HEK293 (cell line): ENCODE measurements around the gene MS4A5.

Experiments
- CTCF ChIA-PET: fragments of 350-600 bp; formaldehyde crosslinking; extraction: SDS; loops from one replicate; lab custom pipeline; 2021; ENCODE audit warnings: antibody characterized with exemption; lab: Yijun Ruan, JAX
- POLR2A ChIA-PET: fragments of 300-600 bp; formaldehyde crosslinking; extraction: SDS; loops from one replicate; lab custom pipeline; 2020; ENCODE audit warnings: antibody characterized with exemption, inconsistent platforms; lab: Yijun Ruan, JAX
- H3K27ac ChIP-seq: fragments of 200-500 bp; sonication (Bioruptor generic); 2 replicates; pipeline ENCODE4 v1.5.1; 2014; ENCODE audit warnings: low read depth, low read length, control low read depth, inconsistent platforms; ENCODE audit errors: extremely low read depth
- H3K36me3 ChIP-seq, 2 experiments: fragments of 200-500 bp in 1 of 2; sonication (Bioruptor generic) in 1 of 2; 1 replicate in 1 of 2; 2 replicates in 1 of 2; pipeline ENCODE4 v1.5.1; 2014 to 2017; ENCODE audit warnings: inconsistent platforms in 2 of 2, low read length in 2 of 2; ENCODE audit not compliant: control insufficient read depth in 2 of 2, insufficient read depth in 1 of 2
- H3K4me1 ChIP-seq: fragments of 200-500 bp; sonication (Bioruptor generic); 2 replicates; pipeline ENCODE4 v1.5.1; 2014; ENCODE audit warnings: mild to moderate bottlenecking, low read length, inconsistent platforms; ENCODE audit not compliant: control insufficient read depth, insufficient read depth
- H3K4me3 ChIP-seq: 2 replicates; pipeline ENCODE4 v1.5.1; 2011; ENCODE audit warnings: low read depth, mild to moderate bottlenecking, control low read depth, low read length, moderate library complexity
- H3K9me3 ChIP-seq: fragments of 200-500 bp; sonication (Bioruptor generic); 2 replicates; pipeline ENCODE4 v1.5.1; 2014; ENCODE audit warnings: low read depth, low read length, inconsistent platforms; ENCODE audit not compliant: control insufficient read depth, insufficient read depth
- GLIS1 ChIP-seq: fragments of 450-650 bp; formaldehyde crosslinking; IDR thresholded peaks from 2 replicates; pipeline ENCODE4 v1.5.1; 2016; ENCODE audit warnings: missing biosample characterization, missing genetic modification characterization
- MZF1 ChIP-seq: fragments of 450-650 bp; formaldehyde crosslinking; IDR thresholded peaks from 2 replicates; pipeline ENCODE4 v1.5.1; 2017; ENCODE audit warnings: missing biosample characterization, missing genetic modification characterization, borderline replicate concordance
- OVOL3 ChIP-seq: fragments of 450-650 bp; formaldehyde crosslinking; IDR thresholded peaks from 2 replicates; pipeline ENCODE4 v1.5.1; 2016; ENCODE audit warnings: missing biosample characterization, missing genetic modification characterization
- RBAK ChIP-seq: fragments of 450-650 bp; formaldehyde crosslinking; IDR thresholded peaks from 2 replicates; pipeline ENCODE4 v1.5.1; 2016; ENCODE audit warnings: missing biosample characterization, missing genetic modification characterization
- SCRT1 ChIP-seq: fragments of 450-650 bp; formaldehyde crosslinking; IDR thresholded peaks from 2 replicates; pipeline ENCODE4 v1.5.1; 2016; ENCODE audit warnings: missing biosample characterization, missing genetic modification characterization, borderline replicate concordance
- YY2 ChIP-seq: fragments of 450-650 bp; formaldehyde crosslinking; IDR thresholded peaks from 2 replicates; pipeline ENCODE4 v1.5.1; 2016; ENCODE audit warnings: missing biosample characterization, missing genetic modification characterization
- ZBTB48 ChIP-seq: fragments of 450-650 bp; formaldehyde crosslinking; IDR thresholded peaks from 2 replicates; pipeline ENCODE4 v1.5.1; 2016; ENCODE audit warnings: missing biosample characterization, missing genetic modification characterization
- ZBTB7A ChIP-seq: fragments of 450-650 bp; formaldehyde crosslinking; IDR thresholded peaks from 2 replicates; pipeline ENCODE4 v1.5.1; 2016; ENCODE audit warnings: low read depth, missing biosample characterization, missing genetic modification characterization
- ZIC2 ChIP-seq: fragments of 450-650 bp; formaldehyde crosslinking; IDR thresholded peaks from 2 replicates; pipeline ENCODE4 v1.5.1; 2016; ENCODE audit warnings: missing biosample characterization, missing genetic modification characterization
- ZNF132 ChIP-seq: fragments of 450-650 bp; formaldehyde crosslinking; IDR thresholded peaks from 2 replicates; pipeline ENCODE4 v1.5.1; 2017; ENCODE audit warnings: missing biosample characterization, missing genetic modification characterization, borderline replicate concordance
- ZNF146 ChIP-seq: fragments of 450-650 bp; formaldehyde crosslinking; IDR thresholded peaks from 2 replicates; pipeline ENCODE4 v1.5.1; 2016; ENCODE audit warnings: missing biosample characterization, missing genetic modification characterization
- ZNF155 ChIP-seq: fragments of 450-650 bp; formaldehyde crosslinking; IDR thresholded peaks from 2 replicates; pipeline ENCODE4 v1.5.1; 2016; ENCODE audit warnings: missing biosample characterization, missing genetic modification characterization
- ZNF184 ChIP-seq: fragments of 450-650 bp; IDR thresholded peaks from 2 replicates; pipeline ENCODE4 v1.5.1; 2018; ENCODE audit warnings: missing biosample characterization, mild to moderate bottlenecking, missing genetic modification characterization
- ZNF19 ChIP-seq: fragments of 450-650 bp; formaldehyde crosslinking; IDR thresholded peaks from 2 replicates; pipeline ENCODE4; 2016; ENCODE audit warnings: missing biosample characterization, missing genetic modification characterization, low read depth
- ZNF211 ChIP-seq: fragments of 450-650 bp; formaldehyde crosslinking; IDR thresholded peaks from 2 replicates; pipeline ENCODE4 v1.5.1; 2016; ENCODE audit warnings: low read depth, missing biosample characterization, missing genetic modification characterization
- ZNF221 ChIP-seq: fragments of 450-650 bp; formaldehyde crosslinking; IDR thresholded peaks from 2 replicates; pipeline ENCODE4 v1.5.1; 2017; ENCODE audit warnings: missing biosample characterization, missing genetic modification characterization, borderline replicate concordance
- ZNF341 ChIP-seq: fragments of 450-650 bp; formaldehyde crosslinking; IDR thresholded peaks from 2 replicates; pipeline ENCODE4; 2016; ENCODE audit warnings: low read depth, missing biosample characterization, missing genetic modification characterization
- ZNF529 ChIP-seq: fragments of 450-650 bp; formaldehyde crosslinking; IDR thresholded peaks from 2 replicates; pipeline ENCODE4 v1.5.1; 2017; ENCODE audit warnings: missing genetic modification characterization, missing biosample characterization; ENCODE audit not compliant: insufficient replicate concordance
- ZNF600 ChIP-seq: fragments of 450-650 bp; formaldehyde crosslinking; IDR thresholded peaks from 2 replicates; pipeline ENCODE4 v1.5.1; 2016; ENCODE audit warnings: missing biosample characterization, missing genetic modification characterization
- TF ChIP-seq, protein P1 (sequence below): fragments of 450-650 bp; formaldehyde crosslinking; IDR thresholded peaks from 2 replicates; pipeline ENCODE4 v1.5.1; 2017; ENCODE audit warnings: missing biosample characterization, mild to moderate bottlenecking, missing genetic modification characterization, moderate library complexity

Gene MS4A5

DNA sequence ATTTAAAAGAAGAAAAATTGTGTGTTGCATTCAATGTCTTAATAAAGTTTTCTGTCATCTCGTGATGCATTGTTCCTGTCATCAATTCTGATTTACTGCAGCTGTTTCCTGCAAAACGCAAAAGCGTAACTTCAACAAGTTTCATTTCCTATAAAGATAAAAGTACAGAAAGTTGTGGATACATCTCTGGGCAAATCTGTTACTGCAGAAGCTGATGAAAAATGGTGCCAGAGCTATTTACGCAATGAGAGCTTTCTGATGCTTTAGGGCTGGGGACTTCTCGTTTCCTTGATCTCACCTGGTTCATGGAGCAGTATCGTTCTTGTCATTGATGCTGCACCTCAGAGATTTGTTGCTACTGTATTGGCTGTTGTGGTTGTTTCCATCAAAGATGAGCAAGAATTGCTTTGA lies 47.7 kb downstream of the MS4A5 start:
- POLR2A ChIA-PET: no interaction called here
- Histone ChIP-seq H3K9me3 (no peaks in the 10 kb centered on the region), H3K27ac (no peak overlapping the region), H3K36me3 (no peaks in the 10 kb centered on the region), H3K4me3 (no peak overlapping the region), H3K4me1 (no peaks in the 10 kb centered on the region)
- TF ChIP-seq ZIC2: no peak
- TF ChIP-seq ZBTB7A: no peak
- CTCF ChIA-PET: no interaction called here

DNA sequence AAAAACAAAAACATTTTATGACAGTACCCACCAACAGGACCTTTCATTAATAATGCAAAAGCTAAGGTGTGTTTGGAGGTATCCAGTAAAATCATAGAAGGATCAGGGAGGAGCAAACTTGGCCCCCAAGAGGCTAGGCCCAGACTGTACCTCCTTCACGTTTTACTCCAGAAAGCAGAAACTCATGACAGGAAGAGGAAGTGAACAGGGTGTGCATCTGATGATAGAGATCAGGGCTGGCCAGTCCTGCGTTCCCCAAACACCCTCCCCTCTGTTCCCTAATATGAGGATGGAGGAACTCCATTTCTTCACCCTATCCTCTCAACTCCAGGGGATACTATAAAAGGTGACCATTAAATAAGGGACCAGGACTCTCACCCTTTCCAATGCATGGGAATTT lies 53.0 kb downstream of the MS4A5 start:
- CTCF ChIA-PET: interaction anchor here (1.3 kb wide), 1 partner anchor 119 kb away, joined by 3 read pairs; no protein-coding TSS in a partner anchor
- POLR2A ChIA-PET: no interaction called here
- no peak overlapping the region for H3K4me3 ChIP-seq

DNA sequence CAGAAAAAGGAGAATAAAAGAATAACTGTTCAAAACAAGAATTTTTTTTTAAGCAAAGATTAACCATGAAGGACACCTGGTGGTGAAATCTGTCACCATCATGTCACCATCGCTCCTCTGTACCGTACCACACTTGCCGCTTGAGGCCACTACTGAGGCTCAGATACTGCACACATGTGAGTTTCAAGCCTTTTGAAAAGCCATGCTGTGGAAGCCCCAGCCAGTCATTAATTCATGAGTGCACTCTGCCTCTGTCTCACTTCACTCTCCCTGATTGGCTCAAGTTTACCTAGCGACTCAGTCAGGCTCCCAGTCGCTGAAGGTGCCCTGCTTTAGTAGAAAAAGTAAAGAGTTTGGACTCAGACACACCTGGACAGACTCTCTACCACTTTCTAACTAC lies 56.6 kb downstream of the MS4A5 start:
- Histone ChIP-seq H3K9me3 (no peaks in the 10 kb centered on the region), H3K36me3 (no peaks in the 10 kb centered on the region), H3K4me1 (no peaks in the 10 kb centered on the region), H3K4me3 (no peak overlapping the region), H3K27ac (no peak overlapping the region)
- CTCF ChIA-PET: no interaction called here
- POLR2A ChIA-PET: no interaction called here
- TF ChIP-seq SCRT1 (tag by site-specific recombination) (no peak), ZIC2 (no peak), RBAK (tag by site-specific recombination) (no peak), ZNF184 (tag by site-specific recombination) (no peak), YY2 (tag by site-specific recombination) (no peak), ZNF211 (tag by site-specific recombination) (no peak)

More for the DNA sequence above, 53.0 kb downstream of the MS4A5 start:
- Histone ChIP-seq H3K4me1 (no peaks in the 10 kb centered on the region), H3K9me3 (no peaks in the 10 kb centered on the region), H3K27ac (no peak overlapping the region), H3K36me3 (no peaks in the 10 kb centered on the region)
- TF ChIP-seq ZNF19 (no peak), ZNF341 (tag by site-specific recombination) (no peak), ZNF221 (tag by site-specific recombination) (no peak), ZNF146 (tag by site-specific recombination) (no peak), ZNF155 (tag by site-specific recombination) (no peak), MZF1 (tag by site-specific recombination) (no peak)
- TF ChIP-seq, all 188 proteins: peak for 0

DNA sequence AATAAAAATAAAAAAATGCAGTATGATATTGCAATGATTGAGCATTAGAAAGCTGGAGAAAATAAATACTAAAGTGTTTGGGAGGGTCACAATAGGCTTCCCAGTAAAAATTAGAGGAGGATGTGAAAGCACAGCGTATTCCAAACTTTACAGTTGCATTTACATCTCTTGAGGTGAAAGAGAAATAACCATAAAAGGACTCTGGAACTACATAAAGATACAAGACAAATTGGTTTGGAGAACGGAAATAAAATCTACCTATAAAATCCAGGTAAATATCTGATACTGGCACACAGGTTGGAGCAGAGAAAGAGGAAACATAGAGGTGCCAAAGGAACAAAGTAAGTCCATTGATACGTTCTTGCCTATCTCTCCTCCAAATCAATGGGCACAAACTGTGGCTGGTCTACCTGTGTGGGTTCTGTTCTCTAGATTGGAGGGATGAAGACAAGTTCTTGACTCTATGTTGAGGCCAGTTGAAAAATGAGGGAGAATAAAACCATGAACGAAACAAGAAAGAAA lies 63.2 kb downstream of the MS4A5 start, which contains the start of gene MS4A12:
MS4A12 (plus strand) TSS at position 291 of the 522 bp plus-strand sequence. CDS start 4,541 bp downstream, outside the sequence.
- no peaks in the 10 kb centered on the region for H3K9me3 ChIP-seq
- H3K4me3 ChIP-seq: no peak within 1 kb of the TSS
- ChIA-PET CTCF (no interaction called here), POLR2A (no interaction called here)
- no peaks in the 10 kb centered on the region for H3K36me3 ChIP-seq
- no peak within 1 kb of the TSS for H3K27ac ChIP-seq
- TF ChIP-seq, protein P1, sequence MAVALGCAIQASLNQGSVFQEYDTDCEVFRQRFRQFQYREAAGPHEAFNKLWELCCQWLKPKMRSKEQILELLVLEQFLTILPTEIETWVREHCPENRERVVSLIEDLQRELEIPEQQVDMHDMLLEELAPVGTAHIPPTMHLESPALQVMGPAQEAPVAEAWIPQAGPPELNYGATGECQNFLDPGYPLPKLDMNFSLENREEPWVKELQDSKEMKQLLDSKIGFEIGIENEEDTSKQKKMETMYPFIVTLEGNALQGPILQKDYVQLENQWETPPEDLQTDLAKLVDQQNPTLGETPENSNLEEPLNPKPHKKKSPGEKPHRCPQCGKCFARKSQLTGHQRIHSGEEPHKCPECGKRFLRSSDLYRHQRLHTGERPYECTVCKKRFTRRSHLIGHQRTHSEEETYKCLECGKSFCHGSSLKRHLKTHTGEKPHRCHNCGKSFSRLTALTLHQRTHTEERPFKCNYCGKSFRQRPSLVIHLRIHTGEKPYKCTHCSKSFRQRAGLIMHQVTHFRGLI (tag by site-specific recombination): no peak
- TF ChIP-seq ZNF529 (tag by site-specific recombination): no peak
- TF ChIP-seq GLIS1: no peak
- TF ChIP-seq ZBTB48 (tag by site-specific recombination): no peak
- TF ChIP-seq ZNF600: no peak
- no peak for TF ChIP-seq ZNF132 (tag by site-specific recombination)
- no peak for TF ChIP-seq OVOL3 (tag by site-specific recombination)
- TF ChIP-seq ZNF146 (tag by site-specific recombination): no peak
- H3K4me1 ChIP-seq: no peaks in the 10 kb centered on the region
